ENCODE results near the gene MAP1LC3B.

- TF ChIP-seq POLR2AphosphoS5 (IDR thresholded peaks at IDR 0.05; ENCODE audit: low read depth, low read length) = no peak
- TF ChIP-seq TAF1 (IDR thresholded peaks at IDR 0.05; ENCODE audit: borderline replicate concordance, insufficient read depth, low read length) = no peak
- TF ChIP-seq REST (IDR thresholded peaks at IDR 0.05; ENCODE audit: insufficient read depth in 1 of 2, low read depth in 2 of 2, low read length in 2 of 2) = no peak
- no peak for TF ChIP-seq SIN3A (IDR thresholded peaks at IDR 0.05; ENCODE audit: borderline replicate concordance, insufficient read depth, low read length)
- no peak for TF ChIP-seq FOXP2 (optimal IDR thresholded peaks at IDR 0.05; ENCODE audit: borderline replicate concordance, extremely low read depth, extremely low read length, insufficient read depth)
These were observed 19.8 kb upstream of the MAP1LC3B start for GRCh38 chr16:87372305-87372704.

Measured in PFSK-1 (cell line).